GM18870 (cell line): ENCODE data around the gene CMKLR1.

ENCODE experiments used
- ATAC-seq: cut with Tn5 transposase; IDR thresholded peaks from one replicate; pipeline ENCODE4 v1.9.1; 2021; ENCODE audit warnings: moderate library complexity; ENCODE audit not compliant: unreplicated experiment

CMKLR1 gene

GRCh38 chr12:108338915-108339657 lies at the start of gene CMKLR1:
Gene CMKLR1 (minus strand): TSS chr12:108339311. CDS start chr12:108293591, 45,720 bp downstream.
- no peak for ATAC-seq

- no peak for ATAC-seq
Measured at GRCh38 chr12:108387771-108388170, 48.7 kb upstream of the CMKLR1 start.

- no peak for ATAC-seq
Measured at GRCh38 chr12:108386709-108387360, 47.7 kb upstream of the CMKLR1 start.

- no peak for ATAC-seq
Measured at GRCh38 chr12:108382437-108382801, 43.3 kb upstream of the CMKLR1 start.

GRCh38 chr12:108381787-108382436 lies 42.8 kb upstream of the CMKLR1 start:
- ATAC-seq, result no peak

GRCh38 chr12:108380382-108380781 lies 41.3 kb upstream of the CMKLR1 start:
- no peak for ATAC-seq

- no peak for ATAC-seq
Measured at GRCh38 chr12:108379823-108380222, 40.7 kb upstream of the CMKLR1 start.

- ATAC-seq, result no peak
Measured at GRCh38 chr12:108378926-108379325, 39.8 kb upstream of the CMKLR1 start.

- ATAC-seq, result no peak
Measured at GRCh38 chr12:108377260-108377659, 38.1 kb upstream of the CMKLR1 start.

GRCh38 chr12:108375986-108376663 lies 37.0 kb upstream of the CMKLR1 start:
- ATAC-seq, result no peak

- ATAC-seq, result no peak
Measured at GRCh38 chr12:108374596-108375320, 35.6 kb upstream of the CMKLR1 start.

- ATAC-seq, result no peak
Measured at GRCh38 chr12:108373111-108373510, 34.0 kb upstream of the CMKLR1 start.

- ATAC-seq, result no peak
Measured at GRCh38 chr12:108371801-108372344, 32.8 kb upstream of the CMKLR1 start.

- no peak for ATAC-seq
Measured at GRCh38 chr12:108370415-108370814, 31.3 kb upstream of the CMKLR1 start.

GRCh38 chr12:108369736-108370396 lies 30.8 kb upstream of the CMKLR1 start:
- ATAC-seq, result no peak

GRCh38 chr12:108368089-108368488 lies 29.0 kb upstream of the CMKLR1 start:
- no peak for ATAC-seq

GRCh38 chr12:108367436-108367835 lies 28.3 kb upstream of the CMKLR1 start:
- no peak for ATAC-seq

- ATAC-seq, result no peak
Measured at GRCh38 chr12:108365324-108365723, 26.2 kb upstream of the CMKLR1 start.

- no peak for ATAC-seq
Measured at GRCh38 chr12:108364879-108365278, 25.8 kb upstream of the CMKLR1 start.

GRCh38 chr12:108363565-108363964 lies 24.5 kb upstream of the CMKLR1 start:
- ATAC-seq, result no peak
